B cell (primary cell): Measurements from ENCODE around the gene PAPPA. TPM values are rescaled to one million over a fixed set of nuclear protein-coding genes. Genes with fewer than 3 reads are reported as not detected.

Experiments used
- ATAC-seq: fragments of 200-7000 bp; cut with Tn5 transposase; one replicate; pipeline ENCODE4 v1.10.0; 2021; ENCODE audit warnings: low read depth, mild to moderate bottlenecking, moderate number of reproducible peaks, moderate library complexity
- CTCF ChIA-PET: fragments of 350-600 bp; sonication (Branson Sonifier 250); formaldehyde crosslinking; loops from one replicate; lab custom pipeline; 2021; ENCODE audit warnings: antibody characterized with exemption, inconsistent platforms; lab: Charles Lee
- POLR2A ChIA-PET: fragments of 350-600 bp; sonication (Branson Sonifier 250); formaldehyde crosslinking; loops from one replicate; lab custom pipeline; 2021; ENCODE audit warnings: antibody characterized with exemption; lab: Charles Lee
- DNase-seq: peaks from one replicate; pipeline ENCODE4 v3.0.0; 2013
- H2AFZ ChIP-seq: 2 replicates; pipeline ENCODE4 v1.6.1; 2012; ENCODE audit warnings: mild to moderate bottlenecking, low read depth, low read length; ENCODE audit not compliant: insufficient read depth, poor library complexity, severe bottlenecking
- H3K27ac ChIP-seq, 2 donors: 1 replicate in 1 of 2; 2 replicates in 1 of 2; pipeline ENCODE4 v1.5.1; 2012 to 2013; ENCODE audit warnings: low read length in 2 of 2, mild to moderate bottlenecking in 2 of 2, moderate library complexity in 1 of 2
- H3K27me3 ChIP-seq, 4 experiments: fragments of 200-600 bp in 1 of 4; sonication (generic) in 1 of 4; replicated peaks in 1 of 4; 1 replicate in 2 of 4; 2 replicates in 2 of 4; pipeline versions ENCODE4 v1.6.1 to v1.7.0; 2013 to 2016; ENCODE audit warnings: low read length in 3 of 4, mild to moderate bottlenecking in 2 of 4, mixed read lengths in 1 of 4, moderate library complexity in 1 of 4; ENCODE audit not compliant: insufficient read depth in 4 of 4, control insufficient read depth in 3 of 4; ENCODE audit errors: control extremely low read depth in 1 of 4
- H3K36me3 ChIP-seq, 2 experiments: replicated peaks in 1 of 2; 1 replicate in 1 of 2; 2 replicates in 1 of 2; pipeline versions ENCODE4 v1.6.1 to v1.7.1; 2013; ENCODE audit warnings: low read length in 1 of 2; ENCODE audit not compliant: insufficient read depth in 2 of 2, control insufficient read depth in 1 of 2; ENCODE audit errors: control extremely low read depth in 1 of 2, extremely low read depth in 1 of 2
- H3K4me1 ChIP-seq, 2 donors: fragments of 200-600 bp in 1 of 2; sonication (generic) in 1 of 2; 1 replicate in 1 of 2; 2 replicates in 1 of 2; pipeline versions ENCODE4 v1.5.1 to v1.6.1; 2013 to 2017; ENCODE audit warnings: low read length in 2 of 2; ENCODE audit not compliant: control insufficient read depth in 2 of 2, insufficient read depth in 2 of 2
- H3K4me2 ChIP-seq: replicated peaks from 2 replicates; pipeline ENCODE3; 2012; ENCODE audit warnings: mild to moderate bottlenecking, low read depth, low read length; ENCODE audit not compliant: poor library complexity, severe bottlenecking
- H3K4me3 ChIP-seq, 5 experiments: fragments of 200-600 bp in 1 of 5; sonication (generic) in 1 of 5; 1 replicate in 3 of 5; 2 replicates in 2 of 5; pipeline versions ENCODE4 v1.5.1 to v1.7.0; 2011 to 2016; ENCODE audit warnings: low read length in 4 of 5, mild to moderate bottlenecking in 4 of 5, low read depth in 2 of 5, control low read depth in 1 of 5, moderate library complexity in 1 of 5; ENCODE audit not compliant: insufficient read depth in 1 of 5; ENCODE audit errors: control extremely low read depth in 1 of 5, extremely low read depth in 1 of 5
- H3K79me2 ChIP-seq: fragments of 200-600 bp; sonication (generic); one replicate; pipeline ENCODE4 v1.6.0; 2016; ENCODE audit warnings: low read length; ENCODE audit not compliant: control insufficient read depth, insufficient read depth
- H3K9ac ChIP-seq: fragments of 200-600 bp; sonication (generic); 2 replicates; pipeline ENCODE4 v1.6.1; 2017; ENCODE audit warnings: mild to moderate bottlenecking, low read length, moderate library complexity
- H3K9me3 ChIP-seq, 3 donors: one replicate each; pipeline versions ENCODE4 v1.6.1 to v1.7.1; 2013; ENCODE audit warnings: low read length in 2 of 3; ENCODE audit not compliant: control insufficient read depth in 2 of 3, insufficient read depth in 1 of 3; ENCODE audit errors: control extremely low read depth in 1 of 3
- H4K20me1 ChIP-seq: 2 replicates; pipeline ENCODE4 v1.6.0; 2012; ENCODE audit warnings: mild to moderate bottlenecking, low read length; ENCODE audit not compliant: insufficient read depth, control insufficient read depth, poor library complexity, severe bottlenecking
- H3K27ac Mint-ChIP-seq: one replicate; pipeline ENCODE4 v1.8.0; 2021; ENCODE audit warnings: mixed read lengths
- H3K27me3 Mint-ChIP-seq: one replicate; pipeline ENCODE4 v1.8.0; 2021; ENCODE audit warnings: mixed read lengths
- H3K4me1 Mint-ChIP-seq: one replicate; pipeline ENCODE4 v1.8.0; 2021; ENCODE audit warnings: mixed read lengths
- H3K4me3 Mint-ChIP-seq: one replicate; pipeline ENCODE4 v1.8.0; 2021; ENCODE audit warnings: mixed read lengths
- H3K9me3 Mint-ChIP-seq: one replicate; pipeline ENCODE4 v1.8.0; 2022; ENCODE audit warnings: mixed read lengths; ENCODE audit not compliant: insufficient read depth
- EZH2 ChIP-seq: IDR thresholded peaks from 2 replicates; pipeline ENCODE4 v1.6.1; 2012; ENCODE audit warnings: borderline replicate concordance, low read depth, mild to moderate bottlenecking, moderate library complexity, low read length; ENCODE audit not compliant: insufficient read depth, poor library complexity, severe bottlenecking
- WGBS: methylation state at CpG from one replicate; pipeline ENCODE4 v1.1.5; 2013; ENCODE audit warnings: missing lambda C conversion rate; ENCODE audit not compliant: insufficient coverage; 5-methylcytosine and 5-hydroxymethylcytosine counted together
- intact Hi-C: fragments of 100-400 bp; cut with micrococcal nuclease; formaldehyde crosslinking; loops from one replicate; pipeline ENCODE4 v1.10.0; 2022
- polyA minus RNA-seq: library from RNA; depleted of rRNA, polyadenylated mRNA; stranded (reverse); fragments of >200 nt; gene quantifications from 2 replicates; pipeline ENCODE4 v1.2.3, GENCODE V29; 2012
- polyA plus RNA-seq: library from polyadenylated mRNA; depleted of rRNA; stranded (reverse); fragments of >200 nt; gene quantifications from 2 replicates; pipeline ENCODE4 v1.2.3, GENCODE V29; 2012
- total RNA-seq, 2 donors: library from RNA; stranded (reverse); fragments of 120-200 nt in 1 of 2; gene quantifications; 1 replicate in 1 of 2; 2 replicates in 1 of 2; pipeline versions ENCODE4 v1.2.3 to v1.2.4, GENCODE V29; 2013 to 2022
- TF ChIP-seq, protein P1 (sequence below): fragments of 200-600 bp; IDR thresholded peaks from one replicate; pipeline ENCODE4 v1.8.0; 2022; ENCODE audit warnings: antibody characterized with exemption, mild to moderate bottlenecking

The PAPPA gene, protein sequence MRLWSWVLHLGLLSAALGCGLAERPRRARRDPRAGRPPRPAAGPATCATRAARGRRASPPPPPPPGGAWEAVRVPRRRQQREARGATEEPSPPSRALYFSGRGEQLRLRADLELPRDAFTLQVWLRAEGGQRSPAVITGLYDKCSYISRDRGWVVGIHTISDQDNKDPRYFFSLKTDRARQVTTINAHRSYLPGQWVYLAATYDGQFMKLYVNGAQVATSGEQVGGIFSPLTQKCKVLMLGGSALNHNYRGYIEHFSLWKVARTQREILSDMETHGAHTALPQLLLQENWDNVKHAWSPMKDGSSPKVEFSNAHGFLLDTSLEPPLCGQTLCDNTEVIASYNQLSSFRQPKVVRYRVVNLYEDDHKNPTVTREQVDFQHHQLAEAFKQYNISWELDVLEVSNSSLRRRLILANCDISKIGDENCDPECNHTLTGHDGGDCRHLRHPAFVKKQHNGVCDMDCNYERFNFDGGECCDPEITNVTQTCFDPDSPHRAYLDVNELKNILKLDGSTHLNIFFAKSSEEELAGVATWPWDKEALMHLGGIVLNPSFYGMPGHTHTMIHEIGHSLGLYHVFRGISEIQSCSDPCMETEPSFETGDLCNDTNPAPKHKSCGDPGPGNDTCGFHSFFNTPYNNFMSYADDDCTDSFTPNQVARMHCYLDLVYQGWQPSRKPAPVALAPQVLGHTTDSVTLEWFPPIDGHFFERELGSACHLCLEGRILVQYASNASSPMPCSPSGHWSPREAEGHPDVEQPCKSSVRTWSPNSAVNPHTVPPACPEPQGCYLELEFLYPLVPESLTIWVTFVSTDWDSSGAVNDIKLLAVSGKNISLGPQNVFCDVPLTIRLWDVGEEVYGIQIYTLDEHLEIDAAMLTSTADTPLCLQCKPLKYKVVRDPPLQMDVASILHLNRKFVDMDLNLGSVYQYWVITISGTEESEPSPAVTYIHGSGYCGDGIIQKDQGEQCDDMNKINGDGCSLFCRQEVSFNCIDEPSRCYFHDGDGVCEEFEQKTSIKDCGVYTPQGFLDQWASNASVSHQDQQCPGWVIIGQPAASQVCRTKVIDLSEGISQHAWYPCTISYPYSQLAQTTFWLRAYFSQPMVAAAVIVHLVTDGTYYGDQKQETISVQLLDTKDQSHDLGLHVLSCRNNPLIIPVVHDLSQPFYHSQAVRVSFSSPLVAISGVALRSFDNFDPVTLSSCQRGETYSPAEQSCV (N-terminal part only)
- total RNA-seq (not detected in 2 replicates), polyA plus RNA-seq (not detected in 2 replicates), polyA minus RNA-seq (not detected in 2 replicates)
- total RNA-seq (2013) = 0.02 TPM

GRCh38 chr9:116153765-116154333 lies at the start of gene PAPPA:
PAPPA (plus strand) TSS chr9:116153791; CDS start chr9:116154173, 382 bp downstream.
- Histone ChIP-seq H3K79me2 (no peaks in the 10 kb centered on the region), H4K20me1 (no peaks in the 10 kb centered on the region), H2AFZ (no peak within 1 kb of the TSS), H3K4me2 (no peak within 1 kb of the TSS), H3K4me1 (no peaks in the 10 kb centered on the region), H3K27me3 (peaks cover 0 to 35% (median 14%) of the 10 kb centered on the region in 4 experiments), H3K4me3 (no peak within 1 kb of the TSS), H3K27ac (no peak within 1 kb of the TSS), H3K36me3 (no peaks in the 10 kb centered on the region), H3K9ac (no peak within 1 kb of the TSS), H3K9me3 (peaks cover 0 to 5% (median 0%) of the 10 kb centered on the region in 3 donors)
- intact Hi-C loops = no loop called here
- 2% methylated on average over 38 of the region's 41 CpGs for WGBS
- no peak for TF ChIP-seq EZH2
- TF ChIP-seq, protein P1, sequence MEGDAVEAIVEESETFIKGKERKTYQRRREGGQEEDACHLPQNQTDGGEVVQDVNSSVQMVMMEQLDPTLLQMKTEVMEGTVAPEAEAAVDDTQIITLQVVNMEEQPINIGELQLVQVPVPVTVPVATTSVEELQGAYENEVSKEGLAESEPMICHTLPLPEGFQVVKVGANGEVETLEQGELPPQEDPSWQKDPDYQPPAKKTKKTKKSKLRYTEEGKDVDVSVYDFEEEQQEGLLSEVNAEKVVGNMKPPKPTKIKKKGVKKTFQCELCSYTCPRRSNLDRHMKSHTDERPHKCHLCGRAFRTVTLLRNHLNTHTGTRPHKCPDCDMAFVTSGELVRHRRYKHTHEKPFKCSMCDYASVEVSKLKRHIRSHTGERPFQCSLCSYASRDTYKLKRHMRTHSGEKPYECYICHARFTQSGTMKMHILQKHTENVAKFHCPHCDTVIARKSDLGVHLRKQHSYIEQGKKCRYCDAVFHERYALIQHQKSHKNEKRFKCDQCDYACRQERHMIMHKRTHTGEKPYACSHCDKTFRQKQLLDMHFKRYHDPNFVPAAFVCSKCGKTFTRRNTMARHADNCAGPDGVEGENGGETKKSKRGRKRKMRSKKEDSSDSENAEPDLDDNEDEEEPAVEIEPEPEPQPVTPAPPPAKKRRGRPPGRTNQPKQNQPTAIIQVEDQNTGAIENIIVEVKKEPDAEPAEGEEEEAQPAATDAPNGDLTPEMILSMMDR = no peak
- no peak for DNase-seq
- peaks cover 7% of the 10 kb centered on the region for H3K4me1 Mint-ChIP-seq
- ChIA-PET CTCF (no interaction called here), POLR2A (no interaction called here)
- H3K27me3 Mint-ChIP-seq = peaks cover 71% of the 10 kb centered on the region
- no peak within 1 kb of the TSS for H3K27ac Mint-ChIP-seq
- no peak for ATAC-seq
- H3K9me3 Mint-ChIP-seq = no peaks in the 10 kb centered on the region
- H3K4me3 Mint-ChIP-seq = no peak within 1 kb of the TSS
